Mucosa of descending colon (tissue), 3 donors: ENCODE measurements around the gene WBP4. TPM values are rescaled to one million over a fixed set of nuclear protein-coding genes. Genes with fewer than 3 reads are reported as not detected.
"Not testable (repeated sequence)": the region's sequence is repeated elsewhere in the genome, so short reads cannot be mapped to it uniquely, and the experiment has no call there.

ENCODE experiments used
- ATAC-seq: fragments of 200-7000 bp; cut with Tn5 transposase; one replicate; pipeline ENCODE4 v1.9.1; 2020; ENCODE audit warnings: mild to moderate bottlenecking, moderate library complexity
- DNase-seq, 3 donors: peaks; one replicate each; pipeline ENCODE4 v3.0.0-alpha.2; 2020
- H3K36me3 ChIP-seq: fragments of 200-600 bp; one replicate; pipeline ENCODE4 v1.8.0; 2021; ENCODE audit warnings: low read depth, mild to moderate bottlenecking
- H3K4me1 ChIP-seq: fragments of 200-600 bp; one replicate; pipeline ENCODE4 v1.8.0; 2021; ENCODE audit warnings: low read depth, mild to moderate bottlenecking
- H3K4me3 ChIP-seq: fragments of 200-600 bp; one replicate; pipeline ENCODE4 v1.8.0; 2021; ENCODE audit warnings: mild to moderate bottlenecking
- H3K9me3 ChIP-seq: fragments of 200-600 bp; one replicate; pipeline ENCODE4 v1.8.0; 2021; ENCODE audit warnings: mild to moderate bottlenecking
- CTCF ChIP-seq: fragments of 200-600 bp; IDR thresholded peaks from one replicate; pipeline ENCODE4 v1.8.0; 2022; ENCODE audit warnings: antibody characterized with exemption, mild to moderate bottlenecking
- intact Hi-C, 2 donors: fragments of 100-400 bp; cut with DNase I in 1 of 2; cut with micrococcal nuclease in 1 of 2; formaldehyde crosslinking; loops; one replicate each; pipeline versions ENCODE4 v1.11.0 to v1.11.1; 2022; cut with DNase I, micrococcal nuclease
- total RNA-seq, 3 donors: library from RNA; stranded (reverse); fragmentation: NEBNext Ultra II Directional in 2 of 3; extraction: Animal tissue kit (Norgen Biotek cat#: 25700) in 2 of 3; gene quantifications; one replicate each; pipeline versions ENCODE4 v1.2.1 to v1.2.4, GENCODE V29; 2021 to 2023
- donor health status: DM: no; HTN: no; CAD: no; lungs with moderate emphysema.
- donor health status: DM: no; HTN: no; CAD: no.
- donor health status: DM: no; HTN: yes; CAD: no.

Gene WBP4
- total RNA-seq, 3 donors from 2014 or later: 6.4 to 11.4 (median 6.4) TPM

GRCh38 chr13:41039746-41040145 lies 21.6 kb upstream of the WBP4 start:
- no peak for ATAC-seq
- H3K4me3 ChIP-seq: no peak overlapping the region
- intact Hi-C loops: no loop called here
- no peaks in the 10 kb centered on the region for H3K36me3 ChIP-seq
- DNase-seq: no peak
- no peaks in the 10 kb centered on the region for H3K9me3 ChIP-seq
- TF ChIP-seq CTCF: no peak
- H3K4me1 ChIP-seq: peaks cover 3% of the 10 kb centered on the region

- DNase-seq: no peak
- intact Hi-C loops: no loop called here
- Histone ChIP-seq H3K4me1 (peaks cover 3% of the 10 kb centered on the region), H3K4me3 (no peak overlapping the region), H3K9me3 (no peaks in the 10 kb centered on the region), H3K36me3 (no peaks in the 10 kb centered on the region)
- no peak for TF ChIP-seq CTCF
- no peak for ATAC-seq
These were observed 20.6 kb upstream of the WBP4 start for GRCh38 chr13:41040584-41041334.

- DNase-seq, intact Hi-C loops, H3K9me3 ChIP-seq, H3K4me1 ChIP-seq, H3K36me3 ChIP-seq, H3K4me3 ChIP-seq, ATAC-seq: not testable (repeated sequence)
These were observed 18.9 kb upstream of the WBP4 start for GRCh38 chr13:41042419-41042818.

- peaks cover 18% of the 10 kb centered on the region for H3K4me1 ChIP-seq
- DNase-seq: no peak
- TF ChIP-seq CTCF: no peak
- no peak for ATAC-seq
- no peaks in the 10 kb centered on the region for H3K36me3 ChIP-seq
- H3K9me3 ChIP-seq: peaks cover 4% of the 10 kb centered on the region
- intact Hi-C loops: no loop called here
- H3K4me3 ChIP-seq: no peak overlapping the region
These were observed 12.7 kb upstream of the WBP4 start for GRCh38 chr13:41048640-41049039.

GRCh38 chr13:41049480-41050440 lies 11.5 kb upstream of the WBP4 start:
- H3K4me1 ChIP-seq: peaks cover 27% of the 10 kb centered on the region
- no peak overlapping the region for H3K4me3 ChIP-seq
- ATAC-seq (no peak), DNase-seq (no peak)
- H3K9me3 ChIP-seq: peaks cover 4% of the 10 kb centered on the region
- no peak for TF ChIP-seq CTCF
- no peaks in the 10 kb centered on the region for H3K36me3 ChIP-seq
- intact Hi-C loops: loop anchor here (10.0 kb wide), 1 partner anchor 125 kb away; no protein-coding TSS in a partner anchor

- intact Hi-C loops: loop anchor here (10.0 kb wide), 1 partner anchor 128 kb away; no protein-coding TSS in a partner anchor
- no peak for DNase-seq
- no peak for TF ChIP-seq CTCF
- peaks cover 4% of the 10 kb centered on the region for H3K9me3 ChIP-seq
- no peaks in the 10 kb centered on the region for H3K36me3 ChIP-seq
- peaks cover 46% of the 10 kb centered on the region for H3K4me1 ChIP-seq
- ATAC-seq: peak; percentile 17
- H3K4me3 ChIP-seq: no peak overlapping the region
These were observed 8.9 kb upstream of the WBP4 start for GRCh38 chr13:41052441-41052840.
